Lung (tissue), 12 donors: ENCODE measurements around the gene ZNF502. TPM values are rescaled to one million over a fixed set of nuclear protein-coding genes. Genes with fewer than 3 reads are reported as not detected.

Experiments used
- ATAC-seq: fragments of 200-7000 bp; cut with Tn5 transposase; one replicate; pipeline ENCODE4 v1.9.1; 2020; ENCODE audit warnings: moderate number of reproducible peaks; ENCODE audit not compliant: insufficient read depth, low FRiP score
- DNase-seq, 3 donors: peaks; one replicate each; pipeline ENCODE4 v3.0.0-alpha.2; 2013 to 2017
- H3K27ac ChIP-seq, 2 donors: one replicate each; pipeline ENCODE4 v1.5.1; 2013; ENCODE audit warnings: mild to moderate bottlenecking in 2 of 2, moderate library complexity in 2 of 2, control low read depth in 1 of 2, inconsistent platforms in 1 of 2, low read depth in 1 of 2, low read length in 1 of 2
- H3K27me3 ChIP-seq, 3 donors: one replicate each; pipeline ENCODE4 v1.5.1; 2013; ENCODE audit warnings: low read length in 2 of 3; ENCODE audit not compliant: control insufficient read depth in 3 of 3, insufficient read depth in 3 of 3
- H3K36me3 ChIP-seq, 4 donors: one replicate each; pipeline ENCODE4 v1.5.1; 2013; ENCODE audit warnings: low read length in 4 of 4, mild to moderate bottlenecking in 1 of 4, moderate library complexity in 1 of 4; ENCODE audit not compliant: control insufficient read depth in 4 of 4, insufficient read depth in 4 of 4
- H3K4me1 ChIP-seq, 5 donors: one replicate each; pipeline ENCODE4 v1.5.1; 2013; ENCODE audit warnings: low read length in 5 of 5, mild to moderate bottlenecking in 2 of 5, moderate library complexity in 1 of 5; ENCODE audit not compliant: control insufficient read depth in 5 of 5, insufficient read depth in 5 of 5
- H3K4me3 ChIP-seq: one replicate; pipeline ENCODE4 v1.5.1; 2013; ENCODE audit warnings: mild to moderate bottlenecking, control low read depth, moderate library complexity
- H3K9ac ChIP-seq, 2 donors: one replicate each; pipeline ENCODE4 v1.5.1; 2013; ENCODE audit warnings: low read length in 2 of 2, control low read depth in 1 of 2; ENCODE audit not compliant: insufficient read depth in 1 of 2
- H3K9me3 ChIP-seq, 4 donors: one replicate each; pipeline ENCODE4 v1.5.1; 2013; ENCODE audit warnings: low read length in 3 of 4, mild to moderate bottlenecking in 1 of 4, moderate library complexity in 1 of 4; ENCODE audit not compliant: control insufficient read depth in 4 of 4, insufficient read depth in 3 of 4
- WGBS, 2 donors: extraction: QIAGEN DNeasy Blood & Tissue Kit; methylation state at CpG; one replicate each; pipeline ENCODE4 v1.1.7; 2013; 5-methylcytosine and 5-hydroxymethylcytosine counted together
- polyA plus RNA-seq, 2 donors: library from polyadenylated mRNA; stranded (reverse); fragments of 200-250 nt; gene quantifications; one replicate each; pipeline ENCODE4 v1.2.1, GENCODE V29; 2013
- total RNA-seq, 2 donors: library from RNA; depleted of rRNA in 1 of 2; stranded (reverse); fragments of >200 nt in 1 of 2; gene quantifications; one replicate each; pipeline ENCODE4 v1.2.1, GENCODE V29; 2014 to 2021
- TF ChIP-seq, protein P1 (sequence below): IDR thresholded peaks from 2 replicates; pipeline ENCODE4 v1.5.1; 2012; ENCODE audit warnings: mild to moderate bottlenecking; ENCODE audit errors: control extremely low read depth, extremely low read depth
- donor health status: control.
- donor health status: control.
- donor health status: Bipolar disorder and iron deficiency.
- donor health status: healthy.
- donor health status: DM: yes; HTN: yes; CAD: no.

Gene ZNF502
- total and polyA plus RNA-seq, 4 donors: 1.8 to 7.6 (median 2.9) TPM

DNA sequence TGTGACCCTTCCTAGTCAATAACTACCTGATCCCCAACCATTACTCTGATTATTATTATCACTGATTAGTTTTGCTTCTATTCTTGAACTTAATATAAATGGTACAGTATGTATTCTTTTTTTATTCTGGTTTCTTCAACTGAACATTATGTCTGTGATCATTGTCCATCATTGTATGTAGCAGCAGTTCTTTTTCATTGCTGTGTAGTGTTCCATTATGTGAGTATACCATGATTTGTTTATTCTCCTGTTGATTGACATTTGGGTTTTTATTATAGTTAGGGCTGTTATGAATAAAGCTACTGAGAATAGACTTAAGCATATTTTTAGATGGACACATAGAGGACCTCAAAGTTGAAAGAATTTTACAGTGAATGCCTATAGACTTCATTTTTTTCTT is 51.8 kb downstream of the ZNF502 start:
- DNase-seq (no peak), ATAC-seq (no peak)
- Histone ChIP-seq H3K4me3 (no peak overlapping the region), H3K27me3 (no peaks in the 10 kb centered on the region), H3K9ac (no peak overlapping the region), H3K9me3 (peaks cover 0 to 4% (median 0%) of the 10 kb centered on the region in 4 donors), H3K4me1 (peaks cover 0 to 9% (median 2%) of the 10 kb centered on the region in 5 donors), H3K36me3 (peaks cover 0 to 33% (median 3%) of the 10 kb centered on the region in 4 donors), H3K27ac (no peak overlapping the region)
- TF ChIP-seq, protein P1, sequence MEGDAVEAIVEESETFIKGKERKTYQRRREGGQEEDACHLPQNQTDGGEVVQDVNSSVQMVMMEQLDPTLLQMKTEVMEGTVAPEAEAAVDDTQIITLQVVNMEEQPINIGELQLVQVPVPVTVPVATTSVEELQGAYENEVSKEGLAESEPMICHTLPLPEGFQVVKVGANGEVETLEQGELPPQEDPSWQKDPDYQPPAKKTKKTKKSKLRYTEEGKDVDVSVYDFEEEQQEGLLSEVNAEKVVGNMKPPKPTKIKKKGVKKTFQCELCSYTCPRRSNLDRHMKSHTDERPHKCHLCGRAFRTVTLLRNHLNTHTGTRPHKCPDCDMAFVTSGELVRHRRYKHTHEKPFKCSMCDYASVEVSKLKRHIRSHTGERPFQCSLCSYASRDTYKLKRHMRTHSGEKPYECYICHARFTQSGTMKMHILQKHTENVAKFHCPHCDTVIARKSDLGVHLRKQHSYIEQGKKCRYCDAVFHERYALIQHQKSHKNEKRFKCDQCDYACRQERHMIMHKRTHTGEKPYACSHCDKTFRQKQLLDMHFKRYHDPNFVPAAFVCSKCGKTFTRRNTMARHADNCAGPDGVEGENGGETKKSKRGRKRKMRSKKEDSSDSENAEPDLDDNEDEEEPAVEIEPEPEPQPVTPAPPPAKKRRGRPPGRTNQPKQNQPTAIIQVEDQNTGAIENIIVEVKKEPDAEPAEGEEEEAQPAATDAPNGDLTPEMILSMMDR: no peak

DNA sequence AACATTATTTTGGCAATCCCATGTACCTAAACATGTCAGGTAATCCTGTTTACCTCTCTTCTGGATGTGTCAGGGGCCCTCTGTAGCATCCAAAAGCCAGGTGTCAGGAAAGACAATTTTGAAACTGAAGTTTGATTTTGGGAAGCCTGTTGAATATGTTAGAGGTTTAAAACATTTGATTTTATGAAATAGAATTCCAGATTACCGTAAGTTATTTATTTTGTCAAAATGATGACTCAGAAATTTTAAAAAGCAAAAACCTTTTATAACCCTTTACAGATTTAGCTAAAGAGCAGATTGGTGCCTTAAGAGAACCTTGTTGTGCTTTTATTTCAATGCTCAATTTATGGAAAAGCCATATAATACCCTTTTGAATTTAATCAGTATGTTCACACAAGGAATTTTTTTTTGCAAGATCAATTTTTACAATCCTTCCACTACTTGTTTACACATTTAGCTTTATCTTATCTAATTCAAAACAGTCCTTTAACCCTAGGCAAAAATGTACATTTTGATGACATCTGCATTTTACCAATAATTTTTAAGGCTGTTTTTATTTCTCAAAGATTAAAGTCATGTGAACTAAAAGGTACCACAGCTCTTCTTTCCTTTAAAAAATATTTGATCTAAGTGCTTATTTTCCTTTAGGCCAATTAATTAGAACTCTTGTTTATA is 59.1 kb downstream of the ZNF502 start:
- Histone ChIP-seq H3K27ac (no peak overlapping the region), H3K9ac (no peak overlapping the region), H3K36me3 (peaks cover 0 to 20% (median 2%) of the 10 kb centered on the region in 4 donors), H3K4me1 (no peaks in the 10 kb centered on the region), H3K4me3 (no peak overlapping the region), H3K27me3 (no peaks in the 10 kb centered on the region), H3K9me3 (peaks cover 0 to 32% (median 6%) of the 10 kb centered on the region in 4 donors)
- 96% methylated on average over 1 of the region's 1 CpG for WGBS, 2 donors
- ATAC-seq (no peak), DNase-seq (no peak)
- TF ChIP-seq, protein P1: no peak

DNA sequence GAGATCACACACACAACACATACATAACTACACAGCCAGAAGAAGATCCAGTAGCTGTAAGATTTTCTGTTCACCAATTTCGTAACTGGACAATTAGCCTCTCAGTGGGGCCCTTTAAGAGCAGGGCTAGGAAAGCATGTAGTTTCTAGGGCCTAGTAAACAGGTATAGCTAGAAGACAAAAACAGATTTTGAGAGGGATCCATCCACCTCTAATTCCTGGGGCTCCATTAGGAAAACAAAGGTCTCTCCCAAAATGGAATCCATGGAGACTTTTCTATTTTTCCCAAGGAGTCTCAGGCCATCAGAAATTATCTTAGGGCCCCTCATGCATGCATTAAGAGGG is 59.6 kb downstream of the ZNF502 start:
- no peaks in the 10 kb centered on the region for H3K27me3 ChIP-seq
- H3K4me3 ChIP-seq: no peak overlapping the region
- TF ChIP-seq, protein P1: no peak
- DNase-seq (no peak), ATAC-seq (no peak)
- no peak overlapping the region for H3K9ac ChIP-seq
- H3K9me3 ChIP-seq: peaks cover 0 to 32% (median 6%) of the 10 kb centered on the region in 4 donors
- WGBS, 2 donors: 97 to 98% methylated on average over 1 of the region's 1 CpG
- H3K36me3 ChIP-seq: peaks cover 0 to 18% (median 2%) of the 10 kb centered on the region in 4 donors
- H3K27ac ChIP-seq: no peak overlapping the region
- no peaks in the 10 kb centered on the region for H3K4me1 ChIP-seq

Other genes starting within 250 kb of the ZNF502 start
- gene ZNF445, start 235.0 kb upstream of the ZNF502 start, total RNA-seq: 10 to 100 TPM; 16.3 to 23.2 TPM
- 1 to 10 TPM; 2.7 to 3.8 TPM for gene ZNF445, start 235.0 kb upstream of the ZNF502 start, polyA plus RNA-seq
- 10 to 100 TPM in 1 of 2 donors, 1 to 10 TPM in 1; 3.7 to 12.2 TPM for gene ZKSCAN7, start 157.5 kb upstream of the ZNF502 start, total RNA-seq
- 1 to 10 TPM; 1.7 to 2.4 TPM for gene ZKSCAN7, start 157.5 kb upstream of the ZNF502 start, polyA plus RNA-seq
- gene ZNF660, start 127.7 kb upstream of the ZNF502 start, total RNA-seq: 1 to 10 TPM; 3.7 to 8.7 TPM
- gene ZNF660, start 127.7 kb upstream of the ZNF502 start, polyA plus RNA-seq: 1 to 10 TPM in 1 of 2 donors, under 1 TPM in 1; 0.64 to 1.1 TPM
- 10 to 100 TPM; 11.5 to 30.0 TPM for gene ZNF197, start 87.6 kb upstream of the ZNF502 start, total RNA-seq
- 1 to 10 TPM; 5.3 to 6.9 TPM for gene ZNF197, start 87.6 kb upstream of the ZNF502 start, polyA plus RNA-seq
- 10 to 100 TPM in 1 of 2 donors, 1 to 10 TPM in 1; 8.1 to 10.2 TPM for gene ZNF35, start 63.9 kb upstream of the ZNF502 start, total RNA-seq
- gene ZNF35, start 63.9 kb upstream of the ZNF502 start, polyA plus RNA-seq: 1 to 10 TPM; 3.6 to 5.4 TPM
- 1 to 10 TPM; 4.0 to 6.8 TPM for gene ZNF501, start 17.0 kb downstream of the ZNF502 start, total RNA-seq
- 1 to 10 TPM; 1.2 to 1.4 TPM for gene ZNF501, start 17.0 kb downstream of the ZNF502 start, polyA plus RNA-seq
- gene KIAA1143, start 49.0 kb downstream of the ZNF502 start, total RNA-seq: 10 to 100 TPM; 18.3 to 27.5 TPM
- 10 to 100 TPM in 1 of 2 donors, 1 to 10 TPM in 1; 9.3 to 12.7 TPM for gene KIAA1143, start 49.0 kb downstream of the ZNF502 start, polyA plus RNA-seq
- gene KIF15, start 49.1 kb downstream of the ZNF502 start, total RNA-seq: 1 to 10 TPM in 1 of 2 donors, under 1 TPM in 1; 0.64 to 4.0 TPM
- gene KIF15, start 49.1 kb downstream of the ZNF502 start, polyA plus RNA-seq: 1 to 10 TPM in 1 of 2 donors, under 1 TPM in 1; 0.65 to 1.2 TPM
- 10 to 100 TPM; 12.8 to 14.3 TPM for gene TMEM42, start 149.3 kb downstream of the ZNF502 start, total RNA-seq
- 10 to 100 TPM; 12.0 to 24.6 TPM for gene TMEM42, start 149.3 kb downstream of the ZNF502 start, polyA plus RNA-seq
- not detected for gene TGM4, start 161.9 kb downstream of the ZNF502 start, total RNA-seq
- gene TGM4, start 161.9 kb downstream of the ZNF502 start, polyA plus RNA-seq: under 1 TPM in 1 of 2 donors, not detected in 1; 0.01 TPM